ENCODE data around the gene DPH3.

The DPH3 gene

DNA sequence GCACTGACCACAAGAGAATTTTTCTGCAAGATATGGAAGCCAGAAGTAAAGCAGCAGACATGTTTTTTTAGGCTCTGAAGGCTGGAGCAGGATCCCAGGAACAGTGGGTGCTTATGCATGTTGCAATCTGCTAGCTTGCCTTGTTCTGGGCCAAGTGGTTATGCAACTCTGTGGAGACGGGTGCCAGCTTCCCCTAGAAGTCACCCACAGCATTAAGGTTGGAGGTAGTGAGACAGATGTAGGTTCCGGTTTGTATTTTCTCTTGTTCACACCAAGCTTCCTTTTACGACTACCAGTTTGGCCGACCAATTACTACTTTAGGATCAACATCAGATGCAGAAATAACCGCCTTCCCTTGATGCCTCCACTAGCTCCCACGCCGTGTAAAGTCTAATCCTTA lies 11.1 kb downstream of the DPH3 start:
- no peak for DNase-seq

DNA sequence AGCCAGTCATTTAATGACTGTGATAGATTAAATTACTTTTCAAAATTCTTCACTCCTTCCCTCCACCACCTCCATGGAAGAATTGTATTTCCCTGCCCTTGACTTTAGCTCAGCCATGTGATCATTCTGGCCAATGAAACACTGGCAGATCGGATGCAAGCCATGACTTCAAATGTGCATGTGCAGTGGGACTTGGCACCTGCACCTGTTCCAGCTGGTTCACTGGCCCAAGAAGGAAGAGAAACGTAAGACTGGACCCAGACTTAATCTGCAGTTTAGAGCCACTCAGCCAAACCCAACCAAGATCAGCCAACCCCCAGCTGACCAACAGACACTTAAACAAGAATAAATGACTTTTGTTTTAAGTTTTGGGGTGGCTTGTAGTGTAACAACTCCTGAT lies 11.8 kb downstream of the DPH3 start:
- DNase-seq, result no peak

DNA sequence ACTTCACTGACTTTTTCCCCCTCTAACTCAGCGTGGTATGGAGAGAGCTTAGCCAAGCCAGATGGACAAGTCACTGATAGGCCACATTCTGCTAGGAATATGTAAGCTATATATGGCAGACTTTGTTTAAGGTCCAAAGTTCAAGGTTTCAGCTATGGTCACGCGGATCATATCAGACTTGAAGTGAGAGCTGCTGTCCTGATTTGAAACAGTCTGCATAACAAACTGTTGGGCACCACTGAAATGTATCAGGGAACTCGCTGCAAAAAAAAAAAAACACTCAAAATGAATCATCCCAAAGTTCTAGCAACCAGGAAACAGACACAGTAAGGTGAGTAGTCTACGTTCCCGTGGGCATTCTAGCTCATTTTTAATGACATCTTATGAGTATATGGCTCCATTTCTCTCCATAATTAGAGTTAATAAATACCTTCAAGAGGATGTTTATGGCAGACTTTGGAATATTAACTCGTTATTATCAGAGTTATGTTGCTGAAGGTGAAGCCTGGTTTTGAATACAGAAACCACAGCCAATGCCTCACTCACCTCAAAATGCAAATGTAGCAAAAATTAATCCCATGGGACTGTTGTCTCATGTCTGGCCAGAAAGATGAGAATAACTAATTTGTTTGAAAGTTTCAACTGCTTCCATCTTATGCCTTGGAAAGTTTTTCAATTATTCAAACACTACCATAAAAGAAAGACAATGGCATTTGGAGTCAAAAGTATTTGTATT lies 12.3 kb downstream of the DPH3 start:
- no peak for DNase-seq

DNA sequence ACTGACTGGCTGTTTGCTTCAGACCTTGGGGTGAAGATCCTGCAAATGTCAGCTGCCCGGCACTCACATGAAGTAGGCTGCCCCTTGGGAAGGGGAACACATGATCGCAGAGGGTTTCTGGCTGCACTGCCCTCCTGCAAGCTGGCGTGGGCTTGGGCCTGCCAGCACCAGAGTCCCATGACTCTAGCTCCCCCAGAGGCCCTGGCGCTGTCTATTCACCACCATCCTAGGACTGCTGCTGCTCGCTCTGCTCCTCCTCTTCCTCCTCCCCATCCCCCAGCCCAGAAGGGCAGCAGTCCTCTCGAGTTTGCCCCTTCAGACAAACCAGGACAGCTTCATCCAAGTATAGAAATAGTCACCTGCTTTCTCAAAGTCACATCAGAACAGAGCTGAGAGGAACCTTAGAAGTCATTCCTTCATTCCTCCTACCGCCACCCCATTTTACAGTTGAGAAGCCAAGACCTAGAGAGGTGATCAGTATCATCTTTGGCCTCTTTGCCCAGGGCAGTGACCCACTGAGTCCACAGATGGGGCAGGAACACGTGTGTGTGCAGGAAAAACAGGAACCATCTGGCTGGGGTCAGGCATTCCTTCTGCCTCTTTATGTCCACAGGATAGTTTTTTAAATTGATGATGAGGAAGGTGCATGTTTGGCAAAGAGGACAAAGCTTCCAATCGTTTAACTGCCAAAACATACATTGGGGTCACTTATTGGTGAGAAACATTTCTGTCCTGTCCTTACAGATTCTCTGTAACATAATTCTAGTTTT lies 13.2 kb downstream of the DPH3 start:
- no peak for DNase-seq

DNA sequence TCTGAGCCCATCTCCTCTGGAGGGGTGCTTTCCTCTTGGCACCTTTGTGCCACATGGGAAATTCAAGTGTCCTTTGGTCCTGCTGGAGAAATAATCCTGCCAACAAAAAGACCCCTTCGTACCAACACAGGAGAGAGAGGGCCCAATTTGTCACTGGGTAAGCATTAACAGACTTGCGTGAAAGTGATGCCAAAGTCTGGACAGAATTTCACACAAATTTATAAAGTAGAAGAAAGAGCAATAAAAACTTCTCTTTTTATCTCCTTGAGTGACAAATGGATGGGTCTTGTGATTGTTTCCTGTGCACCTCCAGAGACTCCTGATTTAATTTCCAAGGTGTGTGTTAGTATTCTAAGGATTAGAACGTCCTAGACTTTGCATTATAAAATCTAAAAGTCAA lies 14.9 kb downstream of the DPH3 start:
- DNase-seq, result no peak

DNA sequence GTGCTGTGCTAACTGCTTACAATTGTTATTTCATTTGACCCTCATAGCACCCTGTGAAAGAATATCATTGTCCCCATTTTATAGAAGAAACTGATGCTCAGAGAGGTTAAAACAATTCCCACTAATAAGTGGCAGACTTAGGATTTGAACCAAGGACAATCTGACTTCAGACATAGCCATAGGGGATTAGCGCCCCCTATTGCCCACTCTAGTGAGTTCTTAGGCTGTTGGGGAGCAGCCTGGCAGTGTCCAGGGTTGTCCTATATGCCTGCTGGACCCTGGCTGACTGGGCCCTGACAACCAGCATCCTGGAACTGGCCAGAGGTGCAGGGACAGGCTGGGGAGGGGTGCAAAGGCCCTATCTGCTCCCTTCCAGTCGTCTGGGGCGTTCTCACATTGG lies 15.4 kb downstream of the DPH3 start:
- no peak for DNase-seq

DNA sequence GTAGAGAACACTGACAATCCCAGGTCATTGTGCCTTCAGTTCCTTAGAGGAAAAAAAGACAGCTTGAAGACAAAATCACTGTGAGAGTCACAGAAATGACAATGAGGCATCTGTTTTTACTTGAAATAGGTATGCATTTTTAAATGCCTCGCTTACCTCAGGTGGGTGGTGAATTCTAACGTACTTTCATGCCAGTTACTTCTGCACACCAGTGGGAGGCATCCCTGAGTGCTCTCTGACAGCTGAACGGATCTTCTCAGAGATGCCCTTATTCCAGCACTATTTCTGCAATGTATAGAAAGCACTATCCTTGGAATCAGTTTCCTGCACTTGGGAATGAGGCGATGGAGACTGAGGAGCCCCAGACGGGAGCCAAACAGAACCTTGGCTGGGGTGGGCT lies 16.2 kb downstream of the DPH3 start:
- DNase-seq, result no peak

DNA sequence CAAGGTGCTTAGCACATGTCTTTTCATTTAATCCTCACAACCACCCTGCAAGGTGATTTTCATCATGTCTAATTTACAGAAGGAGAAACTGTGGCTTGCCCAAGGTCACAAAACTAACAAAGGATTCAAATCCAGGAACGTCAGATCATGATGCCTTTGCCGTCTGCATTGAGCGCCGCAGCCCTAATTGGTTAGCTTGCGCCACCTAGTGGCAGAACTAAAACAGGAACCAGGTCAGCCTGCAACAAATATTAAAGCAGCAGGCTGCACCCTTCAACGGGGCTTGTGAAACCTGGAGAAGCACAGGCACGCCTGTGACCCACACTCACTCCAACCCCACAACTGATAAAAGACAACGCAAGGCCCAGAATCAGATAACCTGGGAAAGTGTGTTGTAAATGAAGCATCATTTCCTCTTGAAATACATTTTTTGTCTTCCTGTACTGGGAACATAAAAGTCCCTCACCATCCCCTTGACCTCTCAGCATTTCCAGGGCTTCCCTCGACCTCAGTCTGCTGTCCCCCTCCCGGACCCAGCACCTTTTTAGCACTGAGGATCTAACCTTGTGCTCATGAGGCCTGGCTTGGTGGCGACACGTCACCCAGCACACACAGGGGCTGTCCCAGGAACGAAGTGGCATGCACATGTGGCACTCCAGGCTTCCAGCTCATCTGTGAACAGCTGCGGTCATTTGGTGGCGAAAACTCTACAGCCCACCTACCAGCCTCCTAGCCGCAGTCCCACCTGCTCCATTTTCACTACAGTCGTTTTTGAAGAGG lies 17.3 kb downstream of the DPH3 start:
- DNase-seq, result peak; percentile 87

DNA sequence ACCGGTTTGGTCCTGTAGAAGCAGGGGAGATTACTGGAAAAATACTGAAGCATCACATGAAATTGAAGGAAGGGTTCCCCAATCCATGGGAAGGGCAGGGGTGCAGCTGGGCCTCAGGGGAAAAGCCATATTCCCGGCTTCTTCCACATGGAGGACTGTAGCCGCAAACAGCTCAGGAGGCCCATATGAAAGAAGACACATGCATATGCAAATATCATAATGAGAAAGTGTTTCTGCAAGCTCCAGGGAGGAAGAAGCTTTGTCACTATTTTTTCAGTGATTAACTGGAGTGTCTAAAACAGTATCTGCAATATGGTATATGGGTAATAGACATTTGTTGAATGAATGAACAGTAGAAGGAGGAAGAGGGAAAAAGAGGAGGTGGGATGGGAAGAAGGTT lies 19.1 kb downstream of the DPH3 start:
- DNase-seq, result no peak

DNA sequence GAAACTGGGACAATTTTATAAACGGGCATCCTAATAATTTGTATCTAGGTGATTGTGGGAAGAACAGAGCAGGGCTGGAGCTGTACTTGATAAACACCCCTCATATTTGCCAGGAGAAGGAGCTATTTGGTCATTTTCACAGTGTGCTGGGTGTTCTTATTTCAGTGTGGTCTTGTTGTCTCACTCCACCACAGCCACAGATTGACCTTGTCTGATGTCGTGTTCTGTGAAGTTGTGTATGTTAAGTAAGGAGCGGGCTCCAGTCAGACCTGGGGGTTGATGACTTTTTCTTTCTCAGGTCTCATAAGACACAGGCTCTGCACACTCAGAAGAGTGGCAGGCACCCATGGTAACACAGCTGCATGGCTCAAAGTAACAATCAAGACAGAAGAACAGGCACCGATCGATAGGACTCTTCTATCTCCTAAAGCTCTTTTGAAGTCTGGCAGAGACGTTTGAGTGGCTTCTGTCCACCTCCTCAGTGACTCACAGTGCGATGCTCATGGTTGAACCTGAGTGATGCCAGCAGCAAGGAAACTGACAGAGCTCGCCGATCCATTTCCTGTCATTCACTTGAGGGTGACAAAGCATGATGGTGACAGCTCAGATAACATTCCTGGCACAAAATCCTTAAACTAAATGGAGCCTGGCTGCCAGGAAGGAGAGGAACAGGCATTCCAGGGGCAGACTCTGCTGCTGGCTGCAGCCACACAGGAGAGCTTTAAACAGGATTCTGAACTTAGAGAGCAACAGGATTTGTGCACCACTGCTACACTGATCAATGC lies 20.8 kb downstream of the DPH3 start:
- no peak for DNase-seq

DNA sequence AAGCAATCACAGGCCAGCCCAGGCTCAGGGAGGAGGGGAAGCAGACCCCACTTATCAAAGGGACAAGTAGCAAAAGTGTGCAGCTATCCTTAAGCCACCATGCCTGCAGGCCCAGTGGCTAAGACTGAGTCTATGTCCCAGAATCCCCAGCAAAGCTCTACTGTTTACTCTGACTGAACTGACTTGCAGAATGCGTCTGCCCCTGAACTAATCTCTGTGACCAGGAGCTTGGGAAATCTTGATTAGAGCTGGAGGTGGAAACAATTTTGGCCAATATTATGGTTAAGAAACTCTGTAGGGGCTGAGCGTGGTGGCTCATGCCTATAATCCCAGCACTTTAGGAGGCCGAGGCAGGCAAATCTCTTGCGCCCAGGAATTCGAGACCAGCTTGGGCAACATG lies 22.6 kb downstream of the DPH3 start:
- no peak for DNase-seq

DNA sequence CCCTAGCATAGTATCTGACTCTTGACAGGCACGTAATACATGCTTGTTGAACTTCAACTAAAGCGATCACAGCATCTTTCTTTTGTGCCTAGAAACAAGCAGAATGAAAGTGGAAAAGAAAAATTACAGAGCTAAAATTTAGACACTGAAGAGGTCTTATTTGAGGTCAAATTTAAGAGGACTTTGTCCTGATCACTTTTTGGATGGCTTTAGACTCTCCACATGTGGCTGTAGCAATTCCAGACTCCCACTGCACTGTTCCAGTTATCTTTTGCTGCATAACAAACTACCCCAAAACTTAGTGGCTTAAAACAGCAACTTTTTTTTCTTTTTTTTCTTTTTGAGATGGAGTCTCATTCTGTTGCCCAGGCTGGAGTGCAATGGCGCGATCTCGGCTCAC lies 23.5 kb downstream of the DPH3 start:
- no peak for DNase-seq

DNA sequence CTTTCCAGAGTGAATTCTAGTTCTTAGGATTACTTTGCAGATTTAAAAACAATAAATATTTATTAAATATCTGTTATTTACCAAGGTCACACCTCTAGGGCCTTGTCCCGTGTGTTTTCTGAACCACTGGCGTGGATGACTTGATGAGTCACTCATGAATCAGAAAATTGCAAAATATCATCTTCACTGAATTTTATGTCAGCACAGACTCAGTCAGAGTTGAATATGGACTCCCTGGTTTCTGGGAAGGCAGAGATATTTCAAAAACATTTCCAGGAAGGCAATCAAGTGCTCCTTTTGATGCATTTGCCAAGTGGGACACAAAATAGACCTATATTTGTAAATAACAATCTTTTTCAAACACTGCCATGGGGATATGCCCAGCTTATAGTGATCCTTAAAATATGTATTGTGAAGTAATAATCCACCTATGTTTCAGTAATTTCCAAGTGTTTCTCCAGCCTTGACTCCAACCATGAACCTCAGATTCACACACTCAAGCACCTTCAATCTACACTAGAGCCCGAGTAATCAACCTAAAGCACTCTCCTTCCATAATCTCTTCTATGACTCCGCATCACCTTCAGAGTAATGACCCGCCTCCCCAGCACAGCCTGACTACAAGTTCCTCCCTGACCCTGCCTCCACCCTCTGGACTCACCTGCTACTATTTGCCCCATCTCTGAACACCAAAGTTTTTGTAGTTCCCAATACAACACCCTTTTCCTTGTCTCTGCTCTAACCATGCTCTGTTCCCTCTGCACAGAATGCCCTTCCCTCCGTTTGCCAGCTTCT lies 24.3 kb downstream of the DPH3 start:
- DNase-seq, result no peak

DNA sequence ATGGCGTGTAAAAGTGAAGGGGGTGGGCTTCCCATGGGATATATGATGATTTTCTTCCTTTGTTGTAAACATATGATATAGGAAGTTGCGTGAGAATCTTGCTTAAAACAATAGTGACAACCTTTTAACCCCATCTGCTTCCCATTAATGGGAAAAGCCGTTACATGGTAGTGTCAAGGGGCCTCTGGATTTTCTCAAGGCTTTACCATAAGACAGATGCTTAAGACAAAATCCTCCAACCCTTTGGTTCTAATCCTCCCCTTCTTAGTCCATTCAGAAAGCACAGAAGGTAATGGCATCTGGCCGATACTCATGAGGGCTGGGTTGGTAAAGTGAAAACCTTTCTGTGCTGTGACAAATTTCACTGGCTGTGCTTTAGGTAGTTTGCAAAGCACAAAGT lies 25.0 kb downstream of the DPH3 start:
- DNase-seq, result no peak

DNA sequence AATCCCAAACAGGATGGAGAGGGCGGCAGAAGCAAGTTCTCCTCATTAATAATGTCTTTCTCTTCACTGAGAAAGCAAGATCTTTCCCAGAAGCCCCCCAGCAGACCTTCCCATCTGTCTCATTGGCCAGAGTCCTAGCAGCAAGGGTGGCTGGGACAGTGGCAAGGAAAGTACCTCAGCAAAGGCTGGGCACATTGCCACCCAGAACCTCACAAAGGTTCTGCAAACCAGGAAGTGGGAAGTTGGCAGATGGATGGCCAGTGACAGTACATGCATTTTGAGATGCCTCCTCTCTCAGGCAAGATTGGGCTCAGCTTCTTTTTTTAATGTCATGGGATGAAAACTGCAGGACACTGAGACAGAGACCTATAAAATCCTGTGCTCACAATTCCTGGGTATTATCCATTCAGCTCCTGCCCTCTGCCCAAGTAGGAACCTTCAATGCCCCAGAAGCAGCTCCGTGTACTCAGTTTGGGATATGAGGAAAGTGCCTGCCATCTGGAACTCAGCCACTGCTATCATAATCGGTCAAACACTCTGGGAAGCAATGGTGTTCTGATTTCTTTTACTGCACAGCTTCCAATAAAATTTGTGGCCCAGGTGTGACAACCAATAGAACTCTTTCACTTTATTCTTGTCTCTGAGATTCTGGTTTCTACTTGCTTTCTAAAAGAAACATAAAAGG lies 25.5 kb downstream of the DPH3 start:
- no peak for DNase-seq

DNA sequence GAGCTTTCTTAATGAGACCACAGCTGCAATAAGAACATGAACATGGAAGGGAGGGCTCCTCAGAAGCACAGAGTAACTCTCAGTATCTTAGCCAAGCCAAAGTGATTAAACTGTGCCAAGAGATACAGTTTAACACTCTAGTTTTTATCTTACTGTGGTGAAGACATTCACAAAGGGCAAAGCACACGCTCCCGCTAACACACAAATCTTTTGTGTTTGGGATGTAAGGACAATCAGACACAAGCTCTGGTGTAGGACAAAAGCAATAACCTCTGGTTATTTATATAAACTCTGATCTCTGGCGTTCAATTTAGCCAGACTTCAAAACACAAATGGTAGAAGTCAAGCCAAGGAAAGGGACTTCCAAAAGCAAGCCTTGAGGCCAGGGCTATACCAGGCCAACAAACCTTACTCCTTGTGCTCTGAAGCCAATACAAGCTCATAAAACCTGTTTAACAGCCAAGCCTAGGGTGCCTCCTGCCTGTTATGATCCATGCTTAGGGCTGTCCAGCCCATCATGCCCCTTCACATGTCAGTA lies 27.8 kb downstream of the DPH3 start:
- no peak for DNase-seq

DNA sequence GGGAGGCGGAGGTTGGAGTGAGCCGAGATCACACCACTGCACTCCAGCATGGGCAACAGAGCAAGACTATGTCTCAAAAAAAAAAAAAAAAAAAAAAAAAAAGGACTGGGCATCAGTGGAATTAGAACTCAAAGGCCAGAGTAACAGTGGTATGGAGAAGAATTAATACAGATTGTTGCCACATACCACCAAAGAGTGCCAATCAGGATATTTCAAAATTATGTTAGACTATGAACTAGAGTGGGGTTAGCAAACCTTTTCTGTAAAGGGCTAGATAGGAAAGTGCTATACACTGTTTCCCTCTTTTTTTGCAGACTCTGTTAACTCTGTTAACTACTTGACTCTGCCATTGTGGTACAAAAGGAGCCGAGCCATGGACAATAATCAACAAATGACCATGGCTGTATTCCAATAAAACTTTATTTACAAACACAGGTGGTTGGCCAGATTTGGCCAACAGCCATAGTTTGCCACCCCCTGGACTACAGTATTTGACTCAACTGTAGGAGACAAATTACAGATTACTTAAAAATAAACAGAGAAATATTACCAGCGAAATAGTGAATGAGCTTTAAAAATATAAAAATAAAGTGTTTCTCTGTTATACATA lies 28.6 kb downstream of the DPH3 start:
- no peak for DNase-seq

DNA sequence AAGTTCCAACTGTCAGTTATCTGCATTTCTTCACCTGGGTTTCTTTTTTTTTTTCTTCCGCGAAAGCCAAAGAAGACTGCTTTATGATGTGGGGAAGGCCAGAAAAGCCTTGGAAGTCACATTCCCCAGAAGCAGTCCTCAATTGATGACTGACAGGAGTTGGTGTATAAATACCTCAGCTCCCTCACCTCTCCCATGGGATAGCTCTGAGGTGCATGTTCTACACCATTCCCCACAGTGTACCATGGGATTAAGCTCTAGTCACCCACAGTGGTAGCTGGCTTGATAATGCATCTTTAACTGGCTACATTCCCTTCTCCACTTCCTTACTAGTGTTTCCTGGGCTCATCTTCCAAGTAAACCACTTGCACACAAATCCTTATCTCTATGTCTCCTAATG lies 30.5 kb downstream of the DPH3 start:
- no peak for DNase-seq

DNA sequence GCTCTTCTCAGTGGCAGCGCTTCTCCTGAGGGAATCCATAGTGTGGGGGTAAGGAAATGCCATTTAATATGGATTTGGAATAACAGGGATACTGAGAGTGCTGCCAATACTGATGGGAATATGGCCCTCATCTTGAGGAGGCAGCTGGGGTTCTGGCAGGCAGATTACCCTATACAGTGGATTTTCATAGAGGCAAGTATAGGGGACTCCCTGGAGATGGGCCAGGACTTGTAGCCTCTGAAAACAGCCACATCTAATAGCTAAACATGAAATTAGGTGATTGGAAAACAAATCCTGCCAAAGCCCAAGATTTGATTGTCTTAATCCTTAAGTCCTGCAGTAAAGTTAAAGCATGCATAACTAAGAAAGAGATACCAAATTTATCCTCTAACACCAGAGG lies 30.9 kb downstream of the DPH3 start:
- DNase-seq, result no peak

DNA sequence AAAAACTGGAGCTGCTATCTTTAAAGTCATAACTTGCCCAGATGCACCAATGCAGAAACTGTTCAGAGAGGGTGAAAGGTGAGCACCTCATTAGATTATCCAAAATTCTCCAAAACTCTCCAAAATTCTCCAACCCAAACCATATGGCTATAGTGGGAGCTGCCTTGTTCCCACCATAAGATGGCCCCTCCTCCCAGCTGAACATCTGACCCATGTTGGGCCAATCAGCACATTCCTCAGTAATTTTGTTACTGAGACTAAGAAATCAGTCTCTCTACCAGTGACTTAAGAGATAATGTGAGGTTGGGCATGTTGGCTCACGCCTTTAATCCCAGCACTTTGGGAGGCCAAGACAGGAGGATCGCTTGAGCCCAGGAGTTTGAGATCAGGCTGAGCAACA lies 32.8 kb downstream of the DPH3 start:
- no peak for DNase-seq

DNA sequence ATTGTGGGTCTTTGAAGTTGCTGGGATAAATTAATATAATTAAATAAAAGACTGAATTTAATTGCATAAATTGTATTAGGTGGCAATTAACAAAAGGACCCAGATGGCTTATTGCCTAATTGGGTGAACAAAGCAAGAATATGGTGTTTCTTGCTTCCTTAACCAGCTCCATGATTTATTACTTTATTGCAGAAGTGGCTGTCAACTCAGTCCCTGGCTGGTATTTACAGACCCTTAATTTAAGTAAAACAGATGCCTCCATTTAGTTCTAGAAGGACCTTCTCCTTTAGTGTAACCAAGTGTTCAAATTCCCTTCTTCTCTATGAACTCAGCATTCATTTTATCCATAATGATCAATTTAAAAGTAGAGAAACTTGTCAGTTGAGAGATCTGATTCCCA lies 35.1 kb downstream of the DPH3 start:
- DNase-seq, result no peak

All from activated CD8-positive, alpha-beta memory T cell treated with anti-CD3 and anti-CD28 coated beads for 24 hours (primary cell).